Thoracic aorta (tissue), 2 donors: ENCODE results near the gene C15orf39. TPM values are rescaled to one million over a fixed set of nuclear protein-coding genes. Genes with fewer than 3 reads are reported as not detected.
A peak's percentile ranks its signal among the peaks of the same experiment; 100 is the strongest.

Source experiments
- ATAC-seq: fragments of 150-250 bp; one replicate; pipeline ENCODE4 v1.8.0; 2017; ENCODE audit warnings: low read depth; ENCODE audit not compliant: insufficient number of reproducible peaks, low FRiP score
- DNase-seq: peaks from one replicate; pipeline ENCODE4 v3.0.0-alpha.2; 2020; ENCODE audit warnings: low spot score
- H3K27ac ChIP-seq, 2 donors: fragments of 200-600 bp; sonication (generic); 1 replicate in 1 of 2; 2 replicates in 1 of 2; pipeline ENCODE4 v1.5.1; 2016; ENCODE audit warnings: mild to moderate bottlenecking in 2 of 2, moderate library complexity in 2 of 2
- H3K27me3 ChIP-seq: fragments of 200-600 bp; sonication (generic); replicated peaks from 2 replicates; pipeline ENCODE4 v1.6.0; 2016; ENCODE audit warnings: mild to moderate bottlenecking; ENCODE audit not compliant: insufficient read depth
- H3K36me3 ChIP-seq: fragments of 200-600 bp; sonication (generic); one replicate; pipeline ENCODE4 v1.5.1; 2016
- H3K4me1 ChIP-seq, 2 donors: fragments of 200-600 bp; sonication (generic); 1 replicate in 1 of 2; 2 replicates in 1 of 2; pipeline versions ENCODE4 v1.5.1 to v1.6.0; 2016; ENCODE audit warnings: low read depth in 2 of 2, mild to moderate bottlenecking in 1 of 2; ENCODE audit not compliant: control insufficient read depth in 1 of 2
- H3K4me3 ChIP-seq: fragments of 200-600 bp; sonication (generic); 2 replicates; pipeline ENCODE4 v1.5.1; 2016; ENCODE audit warnings: mild to moderate bottlenecking
- H3K9me3 ChIP-seq: fragments of 200-600 bp; sonication (generic); 2 replicates; pipeline ENCODE4 v1.5.1; 2016
- CTCF ChIP-seq: fragments of 200-600 bp; sonication (generic); IDR thresholded peaks from one replicate; pipeline ENCODE4 v1.5.1; 2019; ENCODE audit warnings: antibody characterized with exemption
- total RNA-seq, 2 donors: library from RNA; depleted of rRNA; stranded (reverse); fragments of >200 nt; gene quantifications; one replicate each; pipeline versions ENCODE4 v1.1.0 to v1.2.3, GENCODE V29; 2016

The C15orf39 gene
- total RNA-seq, 2 donors from 2014 or later = 22.7 to 45.2 TPM

DNA sequence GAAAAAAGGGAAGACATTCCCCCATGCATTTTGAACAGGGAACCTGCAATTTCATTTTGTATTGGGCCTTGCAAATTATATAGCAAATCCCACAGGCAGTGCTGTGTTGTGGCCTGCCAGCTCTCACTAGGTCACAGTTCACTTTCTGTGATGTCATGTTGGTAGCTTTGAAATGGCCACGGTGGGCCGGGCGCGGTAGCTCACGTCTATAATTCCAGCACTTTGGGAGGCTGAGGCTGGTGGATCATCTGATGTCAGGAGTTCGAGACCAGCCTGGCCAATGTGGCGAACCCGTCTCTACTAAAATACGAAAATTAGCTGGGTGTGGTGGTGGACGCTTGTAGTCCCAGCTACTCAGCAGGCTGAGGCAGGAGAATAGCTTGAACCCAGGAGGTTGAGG, 27.0 kb upstream of the C15orf39 start:
- TF ChIP-seq CTCF = no peak
- no peaks in the 10 kb centered on the region for H3K36me3 ChIP-seq
- no peak for ATAC-seq
- H3K9me3 ChIP-seq = no peaks in the 10 kb centered on the region
- DNase-seq = no peak
- no peak overlapping the region for H3K27ac ChIP-seq
- no peak overlapping the region for H3K4me3 ChIP-seq
- no peaks in the 10 kb centered on the region for H3K27me3 ChIP-seq
- H3K4me1 ChIP-seq = peaks cover 26 to 47% of the 10 kb centered on the region in 2 donors

DNA sequence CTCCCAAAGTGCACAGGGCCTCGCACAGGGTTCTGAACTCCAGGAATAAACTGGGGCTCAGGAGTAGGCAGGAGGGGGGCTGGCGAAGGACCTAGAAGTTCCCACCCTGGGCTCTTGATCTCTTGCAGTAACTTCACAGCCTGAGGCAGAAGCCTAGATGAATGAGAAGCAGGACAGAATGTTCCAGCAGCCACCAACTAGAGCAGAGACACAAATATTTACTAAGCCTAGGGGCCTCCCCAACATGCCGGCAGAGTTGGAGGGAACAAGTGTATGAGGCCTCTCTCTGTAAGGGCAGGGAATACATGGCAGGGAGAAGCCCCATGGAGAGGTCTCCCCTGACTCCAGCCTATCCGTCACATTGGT, 25.3 kb upstream of the C15orf39 start:
- H3K27ac ChIP-seq = peak overlapping the region; percentile 70 to 83
- TF ChIP-seq CTCF = no peak
- H3K27me3 ChIP-seq = no peaks in the 10 kb centered on the region
- H3K4me1 ChIP-seq = peaks cover 35 to 63% of the 10 kb centered on the region in 2 donors
- no peaks in the 10 kb centered on the region for H3K36me3 ChIP-seq
- no peak overlapping the region for H3K4me3 ChIP-seq
- H3K9me3 ChIP-seq = no peaks in the 10 kb centered on the region
- no peak for ATAC-seq
- DNase-seq = no peak

DNA sequence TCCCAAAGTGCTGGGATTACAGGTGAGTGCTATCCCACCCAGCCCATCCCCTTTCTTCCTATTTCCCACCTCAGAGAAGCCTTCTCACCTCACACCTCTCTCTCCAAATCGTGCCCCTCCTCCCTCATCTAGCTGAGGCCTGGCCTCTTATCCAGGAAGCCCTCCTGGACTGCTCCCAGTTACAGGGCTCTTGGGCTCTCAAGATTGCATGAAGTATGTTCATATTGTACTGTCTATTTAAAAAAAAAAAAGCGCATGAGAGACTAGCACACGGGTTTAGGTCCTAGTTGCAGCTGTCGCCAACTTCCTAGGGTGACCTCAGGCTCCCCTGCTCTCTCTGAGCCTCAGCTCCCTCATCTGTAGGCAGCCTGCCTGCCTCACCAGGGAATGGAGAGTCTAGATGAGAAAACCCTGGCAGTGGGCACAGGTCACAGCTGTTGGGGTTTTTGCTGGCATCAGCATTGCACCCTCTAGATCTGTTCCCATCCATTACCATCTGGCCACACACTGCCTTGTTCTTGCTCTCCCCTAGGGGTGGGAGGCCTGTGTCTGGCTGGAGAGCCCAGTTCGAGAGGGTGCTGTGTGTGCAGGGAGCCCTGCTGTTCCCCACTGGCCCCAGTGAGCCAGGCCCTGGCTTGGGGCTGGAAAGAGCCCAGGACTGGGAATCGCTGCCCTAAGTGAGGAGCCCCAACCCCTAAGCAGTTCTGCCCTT, 24.2 kb upstream of the C15orf39 start:
- DNase-seq (no peak), ATAC-seq (no peak)
- H3K36me3 ChIP-seq = no peaks in the 10 kb centered on the region
- H3K9me3 ChIP-seq = no peaks in the 10 kb centered on the region
- peak overlapping the region; percentile 73 for H3K4me3 ChIP-seq
- no peaks in the 10 kb centered on the region for H3K27me3 ChIP-seq
- H3K4me1 ChIP-seq = peaks cover 40 to 74% of the 10 kb centered on the region in 2 donors
- no peak for TF ChIP-seq CTCF
- H3K27ac ChIP-seq = peak overlapping the region; percentile 62 to 83

- no peak for TF ChIP-seq CTCF
- Histone ChIP-seq H3K27ac (peak overlapping the region; percentile 67 to 83), H3K27me3 (no peaks in the 10 kb centered on the region), H3K36me3 (no peaks in the 10 kb centered on the region), H3K9me3 (no peaks in the 10 kb centered on the region), H3K4me3 (peak overlapping the region; percentile 73), H3K4me1 (peaks cover 40 to 74% of the 10 kb centered on the region in 2 donors)
- DNase-seq (no peak), ATAC-seq (no peak)
These were observed 23.3 kb upstream of the C15orf39 start for GRCh38 chr15:75178171-75178937.

- H3K27me3 ChIP-seq = no peaks in the 10 kb centered on the region
- no peak for DNase-seq
- H3K27ac ChIP-seq = peak overlapping the region; percentile 59 to 67
- H3K36me3 ChIP-seq = no peaks in the 10 kb centered on the region
- H3K4me3 ChIP-seq = peak overlapping the region; percentile 73
- H3K4me1 ChIP-seq = peaks cover 40 to 74% of the 10 kb centered on the region in 2 donors
- H3K9me3 ChIP-seq = no peaks in the 10 kb centered on the region
- no peak for ATAC-seq
- TF ChIP-seq CTCF = no peak
These were observed 22.5 kb upstream of the C15orf39 start for GRCh38 chr15:75178938-75179745.
